NAMALWA (cell line): Measurements from ENCODE around the gene BIK.
A peak's percentile ranks its signal among the peaks of the same experiment; 100 is the strongest.
"Not testable (repeated sequence)": the region's sequence is repeated elsewhere in the genome, so short reads cannot be mapped to it uniquely, and the experiment has no call there.

ENCODE experiments used
- DNase-seq: peaks from one replicate; pipeline ENCODE4 v3.0.0-alpha.2; 2015; ENCODE audit warnings: low spot score

The BIK gene

DNA sequence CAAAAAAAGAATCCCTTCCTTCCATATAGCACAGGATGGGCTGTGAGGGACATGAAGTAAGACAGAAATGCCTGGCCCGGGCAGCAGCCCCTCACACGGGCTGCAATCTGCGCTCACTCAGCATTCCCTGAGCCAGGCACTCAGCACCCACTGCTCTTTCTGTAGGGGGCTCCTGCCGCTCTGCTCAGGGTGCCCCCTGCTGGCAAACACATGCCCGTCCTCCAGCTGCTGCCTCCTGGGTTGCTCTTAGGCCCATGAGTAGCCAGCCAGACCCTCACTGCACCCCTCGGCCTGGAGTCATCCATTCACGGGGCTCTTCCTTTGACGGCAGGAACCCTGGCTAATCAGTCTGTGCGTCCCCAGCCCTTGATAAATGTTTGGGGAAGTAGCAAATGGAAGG is 25.7 kb downstream of the BIK start:
- DNase-seq = peak; percentile 67

- no peak for DNase-seq
Measured at GRCh38 chr22:43136801-43137200, 26.3 kb downstream of the BIK start.

DNA sequence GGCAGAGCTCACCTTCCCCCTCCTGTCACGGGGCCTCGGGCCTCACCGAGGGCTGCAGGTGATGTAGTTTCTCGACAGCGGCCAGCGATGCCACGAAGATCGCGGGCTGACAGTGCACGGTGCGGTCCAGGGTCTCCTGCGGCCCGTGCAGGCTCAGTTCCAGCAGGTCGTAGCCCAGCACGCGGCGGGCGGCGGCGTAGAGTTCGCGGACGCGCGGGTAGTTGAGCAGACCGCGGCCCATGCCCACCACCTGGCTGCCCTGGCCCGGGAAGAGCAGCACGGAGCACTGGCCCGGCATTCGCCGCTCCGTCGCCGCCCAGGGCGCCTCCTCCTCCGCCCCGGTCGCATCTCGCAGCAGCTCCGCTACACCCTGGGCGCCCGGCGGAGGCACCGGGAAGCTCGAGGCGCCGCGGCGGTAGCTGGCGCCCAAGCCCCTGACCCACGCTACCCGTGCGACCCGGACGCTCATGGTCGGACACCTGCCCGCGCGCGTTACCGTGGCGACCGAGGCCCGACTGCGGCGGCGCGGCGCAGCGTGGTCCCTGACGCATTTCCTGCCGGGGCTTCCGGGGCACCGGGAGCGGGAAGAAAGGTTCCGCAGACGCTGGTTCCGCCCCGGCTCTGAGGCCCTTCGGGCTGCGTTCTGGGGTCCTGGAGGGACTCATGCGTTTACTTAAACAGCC is 32.5 kb downstream of the BIK start, which contains the start of gene MCAT:
Gene MCAT, minus strand, starts transcription at position 519 of the 683 bp plus-strand sequence. Its CDS starts 50 bp downstream, at position 469.
- DNase-seq = peak; percentile 88

DNA sequence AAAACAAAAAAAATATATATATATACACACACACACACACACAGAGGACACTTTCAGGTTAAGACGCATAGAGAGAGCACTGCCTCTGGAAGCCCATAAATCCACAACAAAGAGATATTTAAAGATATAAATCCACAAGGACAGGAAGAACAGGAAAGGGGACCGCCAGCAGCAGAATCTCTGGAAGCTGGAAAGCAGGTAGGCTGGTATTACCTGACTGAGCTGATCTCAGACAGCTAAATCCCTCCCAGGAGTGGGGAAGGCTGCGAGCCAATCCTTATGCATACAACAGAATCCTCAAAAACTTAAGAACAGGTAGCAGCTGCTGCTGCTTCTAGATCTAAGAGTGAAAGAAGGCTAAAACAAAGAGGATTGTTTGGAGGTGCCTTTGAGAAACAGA is 34.4 kb downstream of the BIK start:
- no peak for DNase-seq

DNA sequence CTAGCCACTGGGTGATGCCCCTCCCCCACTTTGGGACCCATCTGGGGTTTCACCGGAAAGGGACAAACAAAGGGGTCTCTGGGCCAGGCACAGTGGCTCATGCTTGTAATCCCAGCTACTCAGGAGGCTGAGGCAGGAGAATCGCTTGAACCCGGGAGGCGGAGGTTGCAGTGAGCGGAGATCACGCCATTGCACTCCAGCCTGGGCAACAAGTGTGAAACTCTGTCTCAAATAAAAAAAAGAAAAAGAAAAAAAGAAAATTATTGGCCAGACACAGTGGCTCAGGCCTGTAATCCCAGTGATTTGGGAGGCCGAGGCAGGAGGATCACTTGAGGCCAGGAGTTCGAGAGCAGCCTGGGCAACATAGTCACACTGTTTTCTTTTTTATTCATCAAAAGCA is 34.8 kb downstream of the BIK start:
- not testable (repeated sequence) for DNase-seq

GRCh38 chr22:43146332-43146731 is 35.8 kb downstream of the BIK start:
- not testable (repeated sequence) for DNase-seq

DNA sequence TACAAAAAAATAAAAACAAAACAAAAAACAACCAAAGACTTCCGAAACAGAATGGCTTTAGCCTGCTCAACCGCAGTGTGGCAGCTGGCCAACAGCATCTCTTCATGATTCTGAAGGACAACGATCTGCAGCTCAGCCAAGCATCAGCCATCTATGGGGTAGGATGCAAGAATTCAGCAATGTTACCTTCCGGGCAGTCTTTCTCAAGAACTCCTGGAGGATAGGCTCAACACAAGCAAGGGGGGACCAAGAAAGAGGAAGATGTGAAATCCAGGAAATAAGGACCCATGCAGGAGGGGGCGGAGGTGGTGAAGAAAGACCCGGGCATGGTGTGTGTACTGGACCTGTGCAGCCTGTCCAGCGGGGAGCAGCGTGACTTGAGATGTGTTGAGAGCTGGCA is 37.3 kb downstream of the BIK start:
- DNase-seq = no peak

GRCh38 chr22:43148581-43148980 is 38.0 kb downstream of the BIK start:
- peak; percentile 60 for DNase-seq

DNA sequence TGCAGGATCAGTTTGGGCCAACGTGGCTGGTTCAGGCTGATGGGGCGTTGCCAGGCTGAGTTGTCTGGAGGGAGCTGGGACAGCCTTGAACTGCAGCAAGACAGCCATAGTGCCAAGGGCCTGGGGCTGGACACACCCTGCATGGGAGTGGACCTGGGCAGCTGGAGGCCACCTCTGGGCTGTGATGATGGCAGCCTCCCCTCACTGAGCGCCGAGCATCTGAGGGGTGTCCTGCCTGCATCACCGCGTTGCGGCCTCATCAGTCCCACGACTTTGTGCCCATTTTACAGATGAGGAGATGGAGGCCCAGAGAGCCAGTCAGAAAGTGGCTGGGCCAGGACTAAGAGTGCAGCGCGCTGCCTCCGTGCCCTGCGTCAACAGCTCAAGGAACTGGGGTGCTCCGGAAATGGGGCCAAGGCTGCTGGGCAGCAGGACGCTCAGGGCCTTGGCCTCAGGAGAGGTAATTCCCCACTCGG is 40.2 kb downstream of the BIK start:
- no peak for DNase-seq

DNA sequence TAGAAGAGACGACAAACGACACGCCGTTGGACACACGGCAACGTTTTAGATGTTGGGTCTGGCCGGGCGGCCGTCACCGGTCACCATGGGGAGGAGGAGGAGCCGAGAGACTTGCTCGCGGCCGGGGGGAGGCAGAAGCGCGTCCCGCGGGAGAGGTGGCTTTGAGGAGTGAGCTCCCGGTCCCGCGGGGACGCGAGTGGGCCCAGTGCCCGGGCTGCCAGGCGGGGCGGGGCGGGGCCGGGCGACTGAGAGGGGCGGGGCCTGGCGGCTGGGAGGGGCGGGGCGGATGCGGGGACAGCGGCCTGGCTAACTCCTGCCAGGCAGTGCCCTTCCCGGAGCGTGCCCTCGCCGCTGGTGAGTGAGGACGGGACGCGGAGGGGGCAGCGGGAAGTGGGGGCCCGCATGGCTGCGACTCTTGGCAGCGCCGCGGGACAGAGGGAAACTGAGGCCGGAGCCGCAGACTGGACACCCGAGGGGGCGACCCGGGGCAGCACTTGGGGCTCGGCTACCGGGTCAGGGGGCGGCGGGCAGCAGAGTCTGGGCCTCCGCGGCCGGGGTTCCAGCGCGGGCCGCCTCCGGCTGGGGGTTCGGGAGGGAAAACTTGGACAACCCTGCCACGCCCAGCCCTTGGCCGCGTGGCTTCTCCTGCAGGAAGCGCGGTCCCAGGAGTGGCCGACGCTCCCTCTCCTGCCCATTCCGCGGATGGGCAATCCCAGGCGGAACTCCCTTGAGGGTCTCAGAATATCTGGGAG is 40.9 kb downstream of the BIK start, which contains the start of gene TSPO:
Gene TSPO, plus strand, starts transcription at position 309 of the 752 bp plus-strand sequence. CDS start 7,680 bp downstream, outside the sequence.
- DNase-seq = no peak

DNA sequence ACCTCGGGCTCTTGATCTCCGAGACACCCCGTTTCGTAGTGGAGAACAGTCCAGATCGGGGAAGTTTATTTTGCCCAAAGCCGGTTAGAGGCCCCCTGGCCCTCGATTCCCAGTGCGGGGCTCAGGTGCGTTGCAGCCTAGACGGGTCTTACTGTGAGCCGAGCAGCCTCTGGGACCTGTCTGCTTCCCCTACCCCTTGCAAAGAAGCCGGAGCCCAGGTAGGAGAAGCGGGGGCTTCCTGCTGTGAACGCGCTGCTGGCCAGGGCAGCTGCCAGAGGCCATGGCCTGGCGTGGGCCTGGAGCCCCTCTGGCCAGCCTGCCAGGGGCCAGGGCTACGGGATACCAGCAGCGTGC is 41.4 kb downstream of the BIK start:
- no peak for DNase-seq

DNA sequence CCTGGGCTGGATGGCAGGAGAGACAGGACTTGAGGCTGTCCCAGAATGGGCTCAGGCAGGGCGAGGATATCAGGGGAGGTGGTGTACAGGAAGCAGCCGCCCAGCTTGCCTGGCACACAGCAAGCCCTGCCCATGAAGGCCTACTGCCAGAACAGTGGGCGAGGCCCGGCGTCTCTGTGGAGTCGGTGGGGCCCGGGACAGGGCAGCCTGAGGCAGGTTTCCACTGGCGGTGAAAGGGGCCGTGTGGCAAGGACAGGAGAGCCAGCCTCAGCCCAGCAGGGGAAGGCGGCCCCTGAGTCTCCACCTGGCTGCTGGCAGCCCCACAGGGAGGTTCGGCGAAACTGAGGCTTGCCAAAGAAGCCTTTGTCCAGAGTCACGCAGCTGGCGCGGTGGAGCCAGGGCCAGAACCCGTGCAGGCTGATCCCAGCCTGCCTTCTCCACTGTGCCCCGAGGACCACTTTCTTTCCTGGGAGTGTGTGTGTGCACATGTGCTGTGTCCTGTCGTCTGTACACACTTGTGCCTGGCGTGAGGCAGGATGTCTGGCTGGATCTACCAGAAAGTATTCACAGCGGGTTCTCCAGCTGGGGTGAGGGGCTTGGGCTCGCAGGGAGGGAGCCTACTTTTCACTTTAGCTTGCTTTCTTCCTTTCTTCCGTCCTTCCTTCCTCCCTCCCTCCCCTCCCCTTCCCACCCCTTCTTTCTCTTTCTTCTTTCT is 42.0 kb downstream of the BIK start:
- peak; percentile 43 for DNase-seq

DNA sequence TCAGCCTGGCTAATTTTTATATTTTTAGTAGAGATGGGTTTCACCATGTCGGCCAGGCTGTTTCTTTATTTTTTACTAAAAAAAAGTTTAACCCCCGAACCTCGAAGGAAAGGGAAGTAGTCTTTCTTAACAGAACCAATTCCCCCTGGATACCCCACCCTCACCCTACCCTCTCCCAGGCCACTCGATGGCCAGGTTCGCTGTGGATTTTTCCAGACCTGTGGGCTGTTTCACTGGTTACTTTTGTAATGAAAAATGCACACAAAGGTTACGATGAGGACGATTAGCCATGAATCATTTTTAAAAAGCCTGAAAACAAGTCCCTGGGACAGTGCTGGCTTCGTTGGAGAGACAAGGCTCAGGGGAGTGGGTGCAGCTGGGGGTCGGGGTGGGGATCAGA is 43.3 kb downstream of the BIK start:
- DNase-seq = no peak

DNA sequence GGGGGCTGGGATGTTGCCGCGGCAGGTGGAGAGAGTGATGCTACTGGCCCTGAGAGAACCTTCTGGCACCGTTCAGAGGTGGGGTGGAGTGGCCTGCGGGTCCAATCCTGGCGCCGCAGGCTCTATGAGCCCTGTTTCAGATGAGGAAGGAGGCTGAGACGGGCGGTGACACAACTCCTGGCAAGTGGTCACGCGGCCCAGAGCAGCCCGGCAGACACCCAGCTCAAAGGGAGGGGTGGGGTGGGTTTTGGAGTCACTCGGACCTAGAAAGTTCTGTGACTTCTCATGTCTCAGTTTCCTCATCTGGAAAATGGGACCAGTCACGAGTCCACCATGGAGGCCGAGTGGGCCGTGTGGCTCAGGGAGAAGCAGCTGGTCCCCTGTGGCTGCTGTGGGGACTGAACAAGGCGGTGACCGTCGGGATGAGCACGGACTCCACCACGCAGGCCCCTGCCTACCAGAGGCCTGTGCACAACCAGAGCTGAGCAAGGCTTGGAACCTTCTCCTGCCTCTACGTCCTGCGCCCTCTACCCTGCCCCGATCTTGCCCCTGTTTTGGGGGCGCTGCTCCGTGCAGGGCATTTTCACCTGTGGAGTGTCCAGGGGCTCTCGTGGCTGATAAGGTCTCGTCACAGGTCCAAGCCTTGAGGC is 44.5 kb downstream of the BIK start:
- DNase-seq = no peak

- no peak for DNase-seq
Measured at GRCh38 chr22:43155789-43156188, 45.2 kb downstream of the BIK start.

- no peak for DNase-seq
Measured at GRCh38 chr22:43156413-43156812, 45.9 kb downstream of the BIK start.

DNA sequence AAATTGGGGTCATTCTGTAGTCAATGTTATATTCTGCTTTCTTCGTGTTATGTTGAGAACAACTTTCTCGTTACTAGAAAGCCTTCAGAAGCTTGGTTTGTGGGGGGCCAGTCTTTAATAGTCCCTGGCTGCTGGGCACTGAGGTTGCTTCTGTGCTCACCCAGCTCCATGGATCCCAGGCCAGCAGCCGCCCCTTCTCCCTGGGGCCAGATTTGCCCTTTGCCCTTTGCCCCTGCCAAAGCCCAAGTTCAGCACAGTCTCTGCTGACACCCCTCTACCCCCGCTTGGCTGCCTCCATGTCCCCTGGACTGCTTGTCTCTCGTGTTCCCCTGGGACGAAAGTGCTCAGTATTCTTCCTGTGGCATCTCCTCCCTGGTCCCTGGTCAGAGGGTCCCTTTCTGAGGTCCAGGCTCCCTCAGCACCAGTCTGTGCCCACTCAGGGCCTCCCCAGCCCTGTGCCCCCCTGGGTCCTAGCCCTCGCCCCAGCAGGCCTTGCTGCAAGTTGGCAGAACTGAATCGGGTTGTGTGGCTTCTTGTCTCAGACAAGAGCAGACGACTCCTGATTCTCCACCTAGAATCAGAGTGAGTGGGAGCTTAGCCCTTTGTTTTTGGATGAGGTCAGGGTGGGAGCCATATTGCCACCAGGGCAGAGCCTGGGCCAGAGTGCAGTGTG is 47.5 kb downstream of the BIK start:
- no peak for DNase-seq

GRCh38 chr22:43158778-43159483 is 48.4 kb downstream of the BIK start:
- DNase-seq = no peak

GRCh38 chr22:43159484-43160178 is 49.1 kb downstream of the BIK start:
- no peak for DNase-seq

- no peak for DNase-seq
Measured at GRCh38 chr22:43160497-43161126, 50.1 kb downstream of the BIK start.
